ENCODE results near the gene MINDY2.

GRCh38 chr15:58741032-58741431 is 30.1 kb upstream of the MINDY2 start:
- TF ChIP-seq YY1 (IDR thresholded peaks at IDR 0.05; ENCODE audit: insufficient read depth, insufficient read length) = no peak
- no peak for TF ChIP-seq SUZ12 (IDR thresholded peaks at IDR 0.05; ENCODE audit: extremely low read depth, insufficient read depth, insufficient read length)
- TF ChIP-seq ZNF274 (IDR thresholded peaks at IDR 0.05; ENCODE audit: low read depth, low read length) = no peak

Measured in NT2/D1 (cell line).